Measurements from ENCODE around the gene DMD. TPM values are rescaled to one million over a fixed set of nuclear protein-coding genes. Genes with fewer than 3 reads are reported as not detected.

DMD gene
- total and polyA plus RNA-seq, 2 experiments from 2014 or later, result 1.5 to 2.0 TPM

DNA sequence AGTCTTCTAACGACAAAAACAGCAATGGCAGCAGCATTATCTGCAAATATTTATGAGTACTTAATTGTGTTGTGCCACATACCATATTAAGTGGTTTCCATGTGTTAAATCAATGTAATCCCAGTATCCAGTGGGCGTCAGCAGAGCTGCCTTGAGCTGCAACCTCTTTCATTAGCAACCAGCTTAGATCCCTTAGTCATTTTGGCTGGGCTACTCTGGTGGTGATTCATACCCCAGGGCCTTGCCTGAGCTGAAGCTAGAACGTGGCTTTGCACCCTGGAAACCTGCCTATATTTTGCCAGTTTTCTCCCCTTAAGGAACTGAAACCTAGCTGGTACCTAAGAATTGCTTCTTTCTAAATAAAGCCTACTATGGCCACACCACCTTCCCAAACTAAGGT is 1665.2 kb downstream of the DMD start:
- peak; percentile 89 for DNase-seq
- Histone ChIP-seq H3F3A (ENCODE audit: insufficient read depth) (peaks cover 21% of the 10 kb centered on the region), H3K9me2 (ENCODE audit: insufficient read depth) (no peaks in the 10 kb centered on the region), H3K9me3 (ENCODE audit: low read depth) (no peaks in the 10 kb centered on the region), H2AFZ (peak overlapping the region; percentile 66), H4K20me1 (ENCODE audit: insufficient read depth) (no peaks in the 10 kb centered on the region), H3K9ac (peak overlapping the region; percentile 28; the same call in 1 of the 2 replicates), H3K27me3 (replicated peaks; ENCODE audit: insufficient read depth) (no peaks in the 10 kb centered on the region), H3K79me2 (ENCODE audit: insufficient read depth) (no peaks in the 10 kb centered on the region), H3K4me1 (ENCODE audit: insufficient read depth) (peaks cover 26% of the 10 kb centered on the region), H3K36me3 (ENCODE audit: low read depth) (no peaks in the 10 kb centered on the region), H3K27ac (peak overlapping the region; percentile 77), H3K4me3 (peak overlapping the region; percentile 34), H3K4me2 (ENCODE audit: unreplicated experiment) (peak overlapping the region; percentile 48)
- in situ Hi-C loops (cut with MboI), result no loop called here
- WGBS, 2 experiments (ENCODE audit: low coverage in 1 of 2, low lambda C conversion rate in 2 of 2, missing lambda C conversion rate in 2 of 2), result 25 to 41% methylated on average over 2 to 3 of the region's 3 CpGs
- no peak for TF ChIP-seq EZH2 (IDR thresholded peaks at IDR 0.05; ENCODE audit: insufficient read depth, poor library complexity, severe bottlenecking)

DNA sequence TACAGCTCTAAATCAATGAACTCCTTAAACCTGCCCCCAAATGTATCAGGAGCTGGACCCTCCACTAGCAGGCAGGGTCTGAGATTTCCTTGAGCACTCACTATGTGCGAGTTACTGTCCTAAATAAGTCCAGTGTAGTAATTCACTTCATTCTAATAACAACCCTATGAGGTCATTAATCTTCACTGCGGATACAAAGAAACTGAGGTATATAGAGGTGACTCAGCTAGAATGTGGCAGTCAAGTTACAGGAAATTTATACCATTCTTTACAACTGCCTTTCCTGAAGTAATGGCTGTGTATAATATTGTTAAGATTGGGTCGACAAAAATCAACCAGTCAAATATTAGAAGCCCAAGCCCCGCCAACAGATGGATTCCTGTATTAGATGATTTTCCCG is 1665.6 kb downstream of the DMD start:
- no peak for TF ChIP-seq EZH2 (IDR thresholded peaks at IDR 0.05; ENCODE audit: insufficient read depth, poor library complexity, severe bottlenecking)
- no peak for TF ChIP-seq EZH2phosphoT487 (IDR thresholded peaks at IDR 0.05; ENCODE audit: insufficient read depth, low read depth)
- peaks cover 21% of the 10 kb centered on the region for H3F3A ChIP-seq (ENCODE audit: insufficient read depth)
- no peak overlapping the region for H3K4me3 ChIP-seq
- H2AFZ ChIP-seq, result no peak overlapping the region
- H3K9ac ChIP-seq, result no peak overlapping the region
- no peaks in the 10 kb centered on the region for H3K9me3 ChIP-seq (ENCODE audit: low read depth)
- H3K4me1 ChIP-seq (ENCODE audit: insufficient read depth), result peaks cover 26% of the 10 kb centered on the region
- H3K9me2 ChIP-seq (ENCODE audit: insufficient read depth), result no peaks in the 10 kb centered on the region
- DNase-seq, result peak; percentile 9
- no peaks in the 10 kb centered on the region for H3K79me2 ChIP-seq (ENCODE audit: insufficient read depth)
- H3K27me3 ChIP-seq (replicated peaks; ENCODE audit: insufficient read depth), result no peaks in the 10 kb centered on the region
- H3K27ac ChIP-seq, result peak overlapping the region; percentile 77
- H4K20me1 ChIP-seq (ENCODE audit: insufficient read depth), result no peaks in the 10 kb centered on the region
- in situ Hi-C loops (cut with MboI), result no loop called here
- 75 to 78% methylated on average over 5 of the region's 5 CpGs for WGBS, 2 experiments (ENCODE audit: low coverage in 1 of 2, low lambda C conversion rate in 2 of 2, missing lambda C conversion rate in 2 of 2)
- H3K36me3 ChIP-seq (ENCODE audit: low read depth), result no peaks in the 10 kb centered on the region
- peak overlapping the region; percentile 48 for H3K4me2 ChIP-seq (ENCODE audit: unreplicated experiment)

DNA sequence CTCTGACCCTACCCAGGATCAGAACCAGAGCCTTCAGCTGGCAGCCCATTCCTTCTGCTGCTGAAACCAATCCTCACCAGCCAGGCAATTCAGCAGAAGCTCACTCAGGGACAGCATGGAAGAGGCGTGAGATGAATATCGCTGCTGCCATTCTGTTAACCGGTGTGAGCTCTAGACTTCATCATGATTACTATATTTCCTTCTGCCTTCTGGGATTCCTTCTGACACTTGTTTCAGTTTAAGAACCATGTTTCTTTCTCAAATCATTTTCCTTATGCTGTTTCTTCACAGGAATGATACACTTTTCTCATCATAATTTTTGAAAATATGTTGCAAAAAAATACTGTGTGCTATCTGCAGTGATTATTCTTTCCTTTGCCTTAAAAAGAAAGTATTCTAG is 1666.2 kb downstream of the DMD start:
- no peak overlapping the region for H3K4me3 ChIP-seq
- no peaks in the 10 kb centered on the region for H4K20me1 ChIP-seq (ENCODE audit: insufficient read depth)
- no peak overlapping the region for H3K9ac ChIP-seq
- H2AFZ ChIP-seq, result no peak overlapping the region
- H3K27me3 ChIP-seq (replicated peaks; ENCODE audit: insufficient read depth), result no peaks in the 10 kb centered on the region
- no peak for TF ChIP-seq EZH2phosphoT487 (IDR thresholded peaks at IDR 0.05; ENCODE audit: insufficient read depth, low read depth)
- no peak for TF ChIP-seq EZH2 (IDR thresholded peaks at IDR 0.05; ENCODE audit: insufficient read depth, poor library complexity, severe bottlenecking)
- in situ Hi-C loops (cut with MboI), result no loop called here
- DNase-seq, result no peak
- H3K27ac ChIP-seq, result peak overlapping the region; percentile 77; the same call in 1 of the 2 replicates
- no peaks in the 10 kb centered on the region for H3K79me2 ChIP-seq (ENCODE audit: insufficient read depth)
- H3K9me3 ChIP-seq (ENCODE audit: low read depth), result no peaks in the 10 kb centered on the region
- H3K9me2 ChIP-seq (ENCODE audit: insufficient read depth), result no peaks in the 10 kb centered on the region
- WGBS, 2 experiments (ENCODE audit: low coverage in 1 of 2, low lambda C conversion rate in 2 of 2, missing lambda C conversion rate in 2 of 2), result 46 to 48% methylated on average over 3 of the region's 3 CpGs
- H3K4me1 ChIP-seq (ENCODE audit: insufficient read depth), result peaks cover 26% of the 10 kb centered on the region
- no peaks in the 10 kb centered on the region for H3K36me3 ChIP-seq (ENCODE audit: low read depth)
- H3F3A ChIP-seq (ENCODE audit: insufficient read depth), result peaks cover 21% of the 10 kb centered on the region
- no peak overlapping the region for H3K4me2 ChIP-seq (ENCODE audit: unreplicated experiment)

DNA sequence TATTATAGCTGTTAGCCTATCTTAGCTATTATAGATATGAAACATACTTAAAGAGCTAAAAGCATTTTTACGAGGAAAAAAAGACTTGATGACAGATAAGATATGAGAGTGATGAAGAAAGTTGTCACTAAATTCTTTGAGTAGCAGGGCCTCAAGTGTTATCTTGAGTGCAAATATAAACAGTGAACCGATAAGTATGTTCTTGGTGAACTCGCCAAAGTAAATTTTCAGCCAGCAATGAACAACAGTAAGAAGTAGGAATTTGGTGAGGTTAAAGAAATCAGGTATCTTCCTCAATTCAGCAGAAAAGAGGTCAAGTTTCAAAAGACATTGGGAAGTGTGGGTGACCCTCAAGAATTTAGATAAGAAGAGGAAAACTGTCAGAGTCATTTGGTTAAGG is 1667.7 kb downstream of the DMD start:
- no peaks in the 10 kb centered on the region for H4K20me1 ChIP-seq (ENCODE audit: insufficient read depth)
- H3K36me3 ChIP-seq (ENCODE audit: low read depth), result no peaks in the 10 kb centered on the region
- H3K9me3 ChIP-seq (ENCODE audit: low read depth), result no peaks in the 10 kb centered on the region
- no peak overlapping the region for H2AFZ ChIP-seq
- H3K27ac ChIP-seq, result no peak overlapping the region
- no peaks in the 10 kb centered on the region for H3K27me3 ChIP-seq (replicated peaks; ENCODE audit: insufficient read depth)
- in situ Hi-C loops (cut with MboI), result no loop called here
- H3K4me1 ChIP-seq (ENCODE audit: insufficient read depth), result peaks cover 26% of the 10 kb centered on the region
- no peak overlapping the region for H3K4me3 ChIP-seq
- no peak for DNase-seq
- no peak overlapping the region for H3K4me2 ChIP-seq (ENCODE audit: unreplicated experiment)
- no peaks in the 10 kb centered on the region for H3K79me2 ChIP-seq (ENCODE audit: insufficient read depth)
- no peaks in the 10 kb centered on the region for H3K9me2 ChIP-seq (ENCODE audit: insufficient read depth)
- no peak overlapping the region for H3K9ac ChIP-seq
- H3F3A ChIP-seq (ENCODE audit: insufficient read depth), result peaks cover 21% of the 10 kb centered on the region
- TF ChIP-seq EZH2phosphoT487 (IDR thresholded peaks at IDR 0.05; ENCODE audit: insufficient read depth, low read depth) (no peak), EZH2 (IDR thresholded peaks at IDR 0.05; ENCODE audit: insufficient read depth, poor library complexity, severe bottlenecking) (no peak)
- 65 to 67% methylated on average over 3 of the region's 3 CpGs for WGBS, 2 experiments (ENCODE audit: low coverage in 1 of 2, low lambda C conversion rate in 2 of 2, missing lambda C conversion rate in 2 of 2)

DNA sequence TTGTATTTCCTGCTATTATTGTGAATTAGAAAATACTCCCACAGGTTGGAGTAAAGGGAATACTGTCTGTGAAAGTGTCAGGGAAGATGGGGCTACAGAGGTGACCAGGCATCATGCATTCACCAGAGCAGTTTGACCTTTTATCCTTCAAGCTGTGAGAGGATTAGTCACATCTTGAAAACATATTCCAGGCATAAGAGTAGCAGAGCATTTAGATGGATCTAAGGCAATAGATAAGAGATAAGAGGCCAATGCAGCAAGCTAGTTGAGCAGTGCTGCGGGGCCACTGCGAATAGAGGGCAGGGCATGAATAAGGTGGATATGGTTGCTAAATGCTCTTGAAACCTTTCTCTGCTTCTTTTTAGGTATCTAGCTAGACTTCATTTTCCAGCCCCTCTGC is 1668.8 kb downstream of the DMD start:
- WGBS, 2 experiments (ENCODE audit: low coverage in 1 of 2, low lambda C conversion rate in 2 of 2, missing lambda C conversion rate in 2 of 2), result 87 to 94% methylated on average over 2 of the region's 2 CpGs
- Histone ChIP-seq H3K9me2 (ENCODE audit: insufficient read depth) (no peaks in the 10 kb centered on the region), H3K9ac (no peak overlapping the region), H3F3A (ENCODE audit: insufficient read depth) (peaks cover 20% of the 10 kb centered on the region), H3K27me3 (replicated peaks; ENCODE audit: insufficient read depth) (no peaks in the 10 kb centered on the region), H3K4me3 (no peak overlapping the region), H3K36me3 (ENCODE audit: low read depth) (no peaks in the 10 kb centered on the region), H3K9me3 (ENCODE audit: low read depth) (no peaks in the 10 kb centered on the region), H3K79me2 (ENCODE audit: insufficient read depth) (no peaks in the 10 kb centered on the region), H4K20me1 (ENCODE audit: insufficient read depth) (no peaks in the 10 kb centered on the region), H3K27ac (no peak overlapping the region), H3K4me1 (ENCODE audit: insufficient read depth) (peaks cover 22% of the 10 kb centered on the region), H2AFZ (no peak overlapping the region), H3K4me2 (ENCODE audit: unreplicated experiment) (no peak overlapping the region)
- TF ChIP-seq EZH2phosphoT487 (IDR thresholded peaks at IDR 0.05; ENCODE audit: insufficient read depth, low read depth) (no peak), EZH2 (IDR thresholded peaks at IDR 0.05; ENCODE audit: insufficient read depth, poor library complexity, severe bottlenecking) (no peak)
- in situ Hi-C loops (cut with MboI), result no loop called here
- DNase-seq, result no peak

All from GM23248 (cell line).